ENCODE results near the gene LRRTM4. TPM values are rescaled to one million over a fixed set of nuclear protein-coding genes. Genes with fewer than 3 reads are reported as not detected.
"Not testable (repeated sequence)": the region's sequence is repeated elsewhere in the genome, so short reads cannot be mapped to it uniquely, and the experiment has no call there.

The LRRTM4 gene
- total RNA-seq, 1 donor from 2014 or later: not detected

- Mint-ChIP-seq H3K27ac (ENCODE audit: unreplicated experiment) (no peak overlapping the region), H3K4me1 (ENCODE audit: unreplicated experiment) (no peaks in the 10 kb centered on the region), H3K4me3 (ENCODE audit: unreplicated experiment) (no peak overlapping the region), H3K36me3 (ENCODE audit: unreplicated experiment) (no peaks in the 10 kb centered on the region), H3K9me3 (ENCODE audit: unreplicated experiment) (peaks cover 28% of the 10 kb centered on the region), H3K27me3 (ENCODE audit: unreplicated experiment) (no peaks in the 10 kb centered on the region)
- no peak for TF ChIP-seq CTCF (IDR thresholded peaks at IDR 0.05)
- no peak for DNase-seq (ENCODE audit: extremely low spot score, unreplicated experiment)
Observed at GRCh38 chr2:77147153-77147552, 375.0 kb downstream of the LRRTM4 start.

GRCh38 chr2:77144772-77145171 lies 377.4 kb downstream of the LRRTM4 start:
- no peak overlapping the region for H3K4me3 Mint-ChIP-seq (ENCODE audit: unreplicated experiment)
- no peaks in the 10 kb centered on the region for H3K36me3 Mint-ChIP-seq (ENCODE audit: unreplicated experiment)
- no peaks in the 10 kb centered on the region for H3K27me3 Mint-ChIP-seq (ENCODE audit: unreplicated experiment)
- no peak overlapping the region for H3K27ac Mint-ChIP-seq (ENCODE audit: unreplicated experiment)
- H3K9me3 Mint-ChIP-seq (ENCODE audit: unreplicated experiment): peaks cover 18% of the 10 kb centered on the region
- no peak for TF ChIP-seq CTCF (IDR thresholded peaks at IDR 0.05)
- DNase-seq (ENCODE audit: extremely low spot score, unreplicated experiment): no peak
- no peaks in the 10 kb centered on the region for H3K4me1 Mint-ChIP-seq (ENCODE audit: unreplicated experiment)

- no peak overlapping the region for H3K4me3 Mint-ChIP-seq (ENCODE audit: unreplicated experiment)
- H3K9me3 Mint-ChIP-seq (ENCODE audit: unreplicated experiment): peaks cover 23% of the 10 kb centered on the region
- no peak for TF ChIP-seq CTCF (IDR thresholded peaks at IDR 0.05)
- no peak for DNase-seq (ENCODE audit: extremely low spot score, unreplicated experiment)
- no peaks in the 10 kb centered on the region for H3K36me3 Mint-ChIP-seq (ENCODE audit: unreplicated experiment)
- H3K27me3 Mint-ChIP-seq (ENCODE audit: unreplicated experiment): no peaks in the 10 kb centered on the region
- H3K27ac Mint-ChIP-seq (ENCODE audit: unreplicated experiment): no peak overlapping the region
- H3K4me1 Mint-ChIP-seq (ENCODE audit: unreplicated experiment): no peaks in the 10 kb centered on the region
Observed at GRCh38 chr2:77142141-77142540, 380.0 kb downstream of the LRRTM4 start.

- not testable (repeated sequence) for H3K27me3 Mint-ChIP-seq (ENCODE audit: unreplicated experiment); H3K27ac Mint-ChIP-seq (ENCODE audit: unreplicated experiment); H3K4me1 Mint-ChIP-seq (ENCODE audit: unreplicated experiment); DNase-seq (ENCODE audit: extremely low spot score, unreplicated experiment); H3K4me3 Mint-ChIP-seq (ENCODE audit: unreplicated experiment); H3K36me3 Mint-ChIP-seq (ENCODE audit: unreplicated experiment)
- peaks cover 24% of the 10 kb centered on the region for H3K9me3 Mint-ChIP-seq (ENCODE audit: unreplicated experiment)
Observed at GRCh38 chr2:77128479-77128878, 393.7 kb downstream of the LRRTM4 start.

GRCh38 chr2:77127345-77127744 lies 394.8 kb downstream of the LRRTM4 start:
- no peak for DNase-seq (ENCODE audit: extremely low spot score, unreplicated experiment)
- H3K4me1 Mint-ChIP-seq (ENCODE audit: unreplicated experiment): no peaks in the 10 kb centered on the region
- no peak overlapping the region for H3K27ac Mint-ChIP-seq (ENCODE audit: unreplicated experiment)
- no peak for TF ChIP-seq CTCF (IDR thresholded peaks at IDR 0.05)
- H3K36me3 Mint-ChIP-seq (ENCODE audit: unreplicated experiment): no peaks in the 10 kb centered on the region
- no peaks in the 10 kb centered on the region for H3K27me3 Mint-ChIP-seq (ENCODE audit: unreplicated experiment)
- no peak overlapping the region for H3K4me3 Mint-ChIP-seq (ENCODE audit: unreplicated experiment)
- H3K9me3 Mint-ChIP-seq (ENCODE audit: unreplicated experiment): peaks cover 17% of the 10 kb centered on the region

- no peak overlapping the region for H3K4me3 Mint-ChIP-seq (ENCODE audit: unreplicated experiment)
- H3K27ac Mint-ChIP-seq (ENCODE audit: unreplicated experiment): no peak overlapping the region
- TF ChIP-seq CTCF (IDR thresholded peaks at IDR 0.05): no peak
- H3K36me3 Mint-ChIP-seq (ENCODE audit: unreplicated experiment): no peaks in the 10 kb centered on the region
- no peaks in the 10 kb centered on the region for H3K27me3 Mint-ChIP-seq (ENCODE audit: unreplicated experiment)
- H3K9me3 Mint-ChIP-seq (ENCODE audit: unreplicated experiment): no peaks in the 10 kb centered on the region
- DNase-seq (ENCODE audit: extremely low spot score, unreplicated experiment): no peak
- no peaks in the 10 kb centered on the region for H3K4me1 Mint-ChIP-seq (ENCODE audit: unreplicated experiment)
Observed at GRCh38 chr2:77121518-77121917, 400.7 kb downstream of the LRRTM4 start.

All from osteocyte (in vitro differentiated cells).